Endothelial cell of umbilical vein (primary cell): ENCODE measurements around the gene STAG1.

Source experiments
- CTCF ChIP-seq, 2 donors: IDR thresholded peaks; 1 replicate in 1 of 2; 2 replicates in 1 of 2; pipeline ENCODE4 v1.5.1; 2011; ENCODE audit warnings: low read length in 2 of 2, mild to moderate bottlenecking in 2 of 2, moderate library complexity in 2 of 2, control low read depth in 1 of 2, inconsistent platforms in 1 of 2, low read depth in 1 of 2; ENCODE audit not compliant: insufficient read depth in 1 of 2; ENCODE audit errors: extremely low read depth in 1 of 2
- EZH2 ChIP-seq: IDR thresholded peaks from 2 replicates; pipeline ENCODE4 v1.6.1; 2012; ENCODE audit warnings: borderline replicate concordance, low read depth, mild to moderate bottlenecking, moderate library complexity, low read length, inconsistent platforms; ENCODE audit not compliant: severe bottlenecking
- JUN ChIP-seq: IDR thresholded peaks from 2 replicates; pipeline ENCODE4 v1.6.1; 2011; ENCODE audit warnings: borderline replicate concordance, low read depth; ENCODE audit not compliant: insufficient read length, insufficient read depth
- POLR2A ChIP-seq: IDR thresholded peaks from 2 replicates; pipeline ENCODE4 v1.6.1; 2012; ENCODE audit warnings: low read depth, mild to moderate bottlenecking, control low read depth, low read length
- POLR2AphosphoS5 ChIP-seq: IDR thresholded peaks from 2 replicates; pipeline ENCODE4 v1.6.1; 2012; ENCODE audit warnings: low read depth, mild to moderate bottlenecking, control low read depth, low read length, moderate library complexity; ENCODE audit not compliant: insufficient read depth

- TF ChIP-seq POLR2A (no peak), CTCF (IDR thresholded peaks at IDR 0.05; ENCODE audit: extremely low read depth in 1 of 2, insufficient read depth in 1 of 2, low read depth in 1 of 2, low read length in 2 of 2) (no peak), JUN (no peak), POLR2AphosphoS5 (no peak), EZH2 (no peak)
These were observed 238.8 kb downstream of the STAG1 start for GRCh38 chr3:136513367-136513766.
